AG04450 (cell line): ENCODE results near the gene MSH5. TPM values are rescaled to one million over a fixed set of nuclear protein-coding genes. Genes with fewer than 3 reads are reported as not detected.
"Not testable (repeated sequence)": the region's sequence is repeated elsewhere in the genome, so short reads cannot be mapped to it uniquely, and the experiment has no call there.

Source experiments
- CTCF ChIA-PET: fragments of 300-600, 350-600 bp; formaldehyde crosslinking; extraction: SDS; loops from one replicate; lab custom pipeline; 2022; ENCODE audit warnings: antibody characterized with exemption, inconsistent platforms; lab: Charles Lee
- POLR2A ChIA-PET: fragments of 350-600 bp; formaldehyde crosslinking; extraction: SDS; loops from one replicate; lab custom pipeline; 2021; ENCODE audit warnings: antibody characterized with exemption, inconsistent platforms; lab: Yijun Ruan, JAX
- DNase-seq: peaks from one replicate; pipeline ENCODE4 v3.0.0-alpha.2; 2011; ENCODE audit warnings: low read depth, low spot score
- H3K27ac ChIP-seq: one replicate; pipeline ENCODE4 v1.5.1; 2012; ENCODE audit warnings: low read depth, low read length, control low read depth
- H3K27me3 ChIP-seq: one replicate; pipeline ENCODE4 v1.6.0; 2012; ENCODE audit warnings: low read length; ENCODE audit not compliant: control insufficient read depth, insufficient read depth
- H3K4me3 ChIP-seq: 2 replicates; pipeline ENCODE4 v1.5.1; 2011; ENCODE audit warnings: mild to moderate bottlenecking, low read depth, low read length, control low read depth
- H3K9me3 ChIP-seq: 2 replicates; pipeline ENCODE4 v1.5.1; 2012; ENCODE audit warnings: low read length; ENCODE audit not compliant: control insufficient read depth, insufficient read depth
- CTCF ChIP-seq: IDR thresholded peaks from 2 replicates; pipeline ENCODE4 v1.5.1; 2011; ENCODE audit warnings: low read depth, low read length, control low read depth, inconsistent platforms
- polyA plus RNA-seq: library from polyadenylated mRNA; depleted of rRNA; stranded (reverse); fragments of >200 nt; gene quantifications from 2 replicates; pipeline ENCODE4 v1.2.3, GENCODE V29; 2011

MSH5 gene
- polyA plus RNA-seq, 1 experiment, result 6.4 TPM

DNA sequence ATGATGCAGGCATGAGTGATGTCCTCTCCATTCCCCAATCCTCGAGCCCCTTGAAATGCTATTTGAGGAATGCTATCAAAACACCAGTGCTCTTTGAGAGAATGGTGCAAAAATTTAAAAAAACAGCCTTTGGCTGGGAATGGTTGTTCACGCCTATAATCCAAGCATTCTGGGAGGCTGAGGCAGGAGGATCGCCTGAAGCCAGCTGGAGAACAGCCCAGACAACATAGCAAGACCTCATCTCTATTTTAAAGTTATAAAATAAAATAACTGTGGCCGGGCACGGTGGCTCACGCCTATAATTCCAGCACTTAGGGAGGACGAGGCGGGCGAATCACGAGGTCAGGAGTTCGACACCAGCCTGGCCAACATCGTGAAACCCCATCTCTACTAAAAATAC, 60.0 kb downstream of the MSH5 start:
- H3K27me3 ChIP-seq, result no peaks in the 10 kb centered on the region
- no peak for TF ChIP-seq CTCF
- no peak for DNase-seq
- CTCF ChIA-PET, result interaction anchor here (2.1 kb wide), 1 partner anchor 8 kb away, joined by 10 read pairs; no protein-coding TSS in a partner anchor
- H3K9me3 ChIP-seq, result no peaks in the 10 kb centered on the region
- H3K27ac ChIP-seq, result no peak overlapping the region
- POLR2A ChIA-PET, result no interaction called here
- H3K4me3 ChIP-seq, result no peak overlapping the region

DNA sequence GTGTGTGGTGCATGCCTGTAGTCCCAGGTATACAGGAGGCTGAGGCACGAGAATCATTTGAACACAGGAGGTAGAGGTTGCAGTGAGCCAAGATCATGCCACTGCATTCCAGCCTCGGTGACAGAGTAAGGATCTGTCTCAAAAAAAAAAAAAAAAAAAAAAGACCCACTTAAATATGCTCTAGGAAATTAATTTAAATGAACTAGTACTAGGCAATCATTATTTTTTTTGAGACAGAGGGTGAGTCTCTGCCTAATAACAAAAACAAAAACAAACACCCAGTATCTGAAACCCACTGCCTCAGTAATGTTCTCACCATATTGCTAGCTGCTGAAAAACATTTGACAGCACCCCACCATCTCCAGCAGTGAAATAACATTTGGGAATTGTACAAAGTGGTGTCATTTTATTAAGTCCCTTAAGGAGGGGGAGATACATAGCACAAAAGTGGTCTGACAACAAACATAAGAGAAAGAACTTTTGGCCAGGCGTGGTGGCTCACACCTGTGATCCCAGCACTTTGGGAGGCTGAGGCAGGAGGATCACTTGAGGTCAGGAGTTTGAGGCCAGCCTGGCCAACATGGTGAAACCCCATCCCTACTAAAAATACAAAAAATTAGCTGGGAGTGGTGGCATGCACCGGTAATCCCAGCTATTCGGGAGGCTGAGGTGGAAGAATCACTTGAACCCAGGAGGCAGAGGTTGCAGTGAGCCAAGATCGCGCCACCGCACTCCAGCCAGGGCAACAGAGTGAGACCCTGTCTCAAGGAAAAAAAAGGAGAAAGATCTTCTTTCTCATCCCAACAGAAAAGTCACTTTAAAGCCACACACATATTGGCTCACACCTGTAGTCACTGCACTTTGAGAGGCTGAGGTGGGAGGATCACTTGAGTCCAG, 61.5 kb downstream of the MSH5 start:
- H3K27me3 ChIP-seq, H3K27ac ChIP-seq, DNase-seq, H3K4me3 ChIP-seq, H3K9me3 ChIP-seq: not testable (repeated sequence)
- POLR2A ChIA-PET, result interaction anchor here (0.7 to 0.9 kb wide), 2 partner anchors 14 to 1078 kb away, joined by 4 to 5 read pairs; partner anchors contain the start of genes HSPA1A and HSPA1L
- CTCF ChIA-PET, result interaction anchor here (2.1 kb wide), 1 partner anchor 10 kb away, joined by 10 read pairs; no protein-coding TSS in a partner anchor

DNA sequence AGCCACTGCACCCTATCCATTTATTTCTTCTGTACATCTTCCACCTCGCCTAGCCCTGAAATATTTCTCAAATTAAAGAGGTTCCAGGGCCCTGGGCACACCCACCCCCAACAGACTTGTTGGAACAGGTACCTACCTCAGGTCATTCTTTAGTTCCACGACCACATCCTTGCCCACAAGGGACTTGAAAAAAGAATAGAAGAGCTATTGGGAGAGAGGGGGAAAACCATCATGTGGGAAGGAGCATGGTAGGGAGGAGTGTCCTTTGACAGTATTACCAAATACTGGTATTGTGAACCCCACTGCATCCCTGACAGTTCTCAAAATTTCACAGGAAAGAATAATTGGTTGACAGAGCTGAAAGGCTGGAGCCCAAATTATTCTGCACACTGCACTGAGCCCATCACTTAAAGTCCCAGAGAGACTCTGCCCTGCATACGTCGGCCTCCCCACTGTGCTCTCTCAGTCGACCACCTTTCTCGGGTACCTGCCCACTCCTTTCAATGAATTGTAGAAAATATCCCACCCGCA, 66.2 kb downstream of the MSH5 start:
- no peaks in the 10 kb centered on the region for H3K27me3 ChIP-seq
- no peak for DNase-seq
- ChIA-PET POLR2A (interaction anchor here (0.9 to 2.6 kb wide), 10 partner anchors 9 to 104 kb away, joined by 3 to 40 read pairs (median 6); partner anchors contain the start of genes HSPA1A, HSPA1B, HSPA1L and NEU1), CTCF (interaction anchor here (0.6 to 2.5 kb wide), 9 partner anchors 9 to 139 kb away, joined by 3 to 25 read pairs (median 4); partner anchors contain the start of genes HSPA1A, HSPA1L, LY6G5C and VARS1)
- TF ChIP-seq CTCF, result no peak
- H3K4me3 ChIP-seq, result peak overlapping the region; percentile 78
- peak overlapping the region; percentile 70 for H3K27ac ChIP-seq
- H3K9me3 ChIP-seq, result no peaks in the 10 kb centered on the region

- H3K27ac ChIP-seq, result peak within 1 kb of the TSS; percentile 70
- ChIA-PET CTCF (interaction anchor here (0.5 to 2.5 kb wide), 21 partner anchors 9 to 1302 kb away, joined by 3 to 25 read pairs (median 4); partner anchors contain the start of genes ABHD16A, EHMT2, HSPA1A and HSPA1L), POLR2A (interaction anchor here (0.6 to 2.6 kb wide), 14 partner anchors 9 to 1165 kb away, joined by 3 to 40 read pairs (median 4); partner anchors contain the start of genes HSPA1A, HSPA1B, HSPA1L and NEU1)
- no peaks in the 10 kb centered on the region for H3K27me3 ChIP-seq
- no peaks in the 10 kb centered on the region for H3K9me3 ChIP-seq
- peak; percentile 18 for TF ChIP-seq CTCF
- DNase-seq, result peak; percentile 93
- H3K4me3 ChIP-seq, result peak within 1 kb of the TSS; percentile 78
These were observed 66.9 kb downstream of the MSH5 start, which contains the start of gene LSM2 for GRCh38 chr6:31806470-31807272. Gene LSM2, minus strand, starts transcription at chr6:31806966. Its CDS starts 209 bp downstream, at chr6:31806757.

- not testable (repeated sequence) for H3K4me3 ChIP-seq, H3K9me3 ChIP-seq, DNase-seq, H3K27me3 ChIP-seq, H3K27ac ChIP-seq
- ChIA-PET CTCF (interaction anchor here (0.7 to 0.8 kb wide), 2 partner anchors 13 to 56 kb away, joined by 3 to 6 read pairs; partner anchors contain the start of gene VARS1), POLR2A (interaction anchor here (0.7 to 1.0 kb wide), 2 partner anchors 19 to 88 kb away, joined by 3 read pairs; partner anchors contain the start of gene HSPA1B)
These were observed 68.8 kb downstream of the MSH5 start for GRCh38 chr6:31808599-31808998.
